IMR-90 (cell line): Measurements from ENCODE around the gene CENPP. TPM values are rescaled to one million over a fixed set of nuclear protein-coding genes. Genes with fewer than 3 reads are reported as not detected.

Source experiments
- ATAC-seq: fragments of 200-7000 bp; cut with Tn5 transposase; 2 replicates; pipeline ENCODE4 v1.9.1; 2020; ENCODE audit warnings: low read depth, mild to moderate bottlenecking, moderate library complexity
- BruUV-seq: library from RNA; stranded (reverse); fragments of 400-500 nt; replicated peaks from 2 replicates; lab custom pipeline; 2021; lab: Mats Ljungman, UMichigan
- CTCF ChIA-PET: fragments of 300-600 bp; formaldehyde crosslinking; extraction: SDS; loops from one replicate; lab custom pipeline; 2021; ENCODE audit warnings: antibody characterized with exemption; lab: Yijun Ruan, JAX
- POLR2A ChIA-PET: fragments of 300-600 bp; sonication (Branson Sonifier 250); formaldehyde crosslinking; loops from one replicate; lab custom pipeline; 2022; ENCODE audit warnings: antibody characterized with exemption; ENCODE audit not compliant: unreplicated experiment; lab: Charles Lee
- DNase-seq: peaks from one replicate; pipeline ENCODE4 v3.0.0; 2013
- H2AFZ ChIP-seq: replicated peaks from 2 replicates; pipeline ENCODE3; 2013; ENCODE audit warnings: low read length, mild to moderate bottlenecking; ENCODE audit not compliant: poor library complexity
- H2AK5ac ChIP-seq: 2 replicates; pipeline ENCODE4 v1.6.1; 2013; ENCODE audit warnings: low read depth, low read length, inconsistent platforms
- H2AK9ac ChIP-seq: replicated peaks from 2 replicates; pipeline ENCODE3; 2013; ENCODE audit warnings: mild to moderate bottlenecking, low read depth, low read length, moderate library complexity; ENCODE audit not compliant: poor library complexity
- H2BK120ac ChIP-seq: 2 replicates; pipeline ENCODE4 v1.6.1; 2013; ENCODE audit warnings: low read depth, low read length, inconsistent platforms
- H2BK15ac ChIP-seq: 3 replicates; pipeline ENCODE4 v1.6.1; 2013; ENCODE audit warnings: low read depth, low read length, inconsistent platforms
- H2BK20ac ChIP-seq: 2 replicates; pipeline ENCODE4 v1.6.1; 2013; ENCODE audit warnings: low read depth, mild to moderate bottlenecking, inconsistent platforms, low read length, moderate library complexity
- H2BK5ac ChIP-seq: 2 replicates; pipeline ENCODE4 v1.6.1; 2013; ENCODE audit warnings: mild to moderate bottlenecking, low read depth, low read length, inconsistent platforms; ENCODE audit not compliant: poor library complexity, severe bottlenecking
- H3K14ac ChIP-seq: replicated peaks from 2 replicates; pipeline ENCODE4 v1.6.1; 2013; ENCODE audit warnings: low read depth, low read length, inconsistent platforms
- H3K18ac ChIP-seq: 2 replicates; pipeline ENCODE4 v1.6.1; 2013; ENCODE audit warnings: low read depth, low read length, control low read depth
- H3K23ac ChIP-seq: 2 replicates; pipeline ENCODE4 v1.6.1; 2013; ENCODE audit warnings: low read depth, low read length, inconsistent platforms
- H3K27ac ChIP-seq: 2 replicates; pipeline ENCODE4 v1.5.1; 2013; ENCODE audit warnings: mild to moderate bottlenecking, control low read depth, low read length; ENCODE audit not compliant: insufficient read depth
- H3K27me3 ChIP-seq: 2 replicates; pipeline ENCODE4 v1.6.1; 2013; ENCODE audit warnings: low read length; ENCODE audit not compliant: control insufficient read depth, insufficient read depth
- H3K36me3 ChIP-seq: 2 replicates; pipeline ENCODE4 v1.6.1; 2013; ENCODE audit warnings: low read length, mixed read lengths; ENCODE audit not compliant: control insufficient read depth, insufficient read depth
- H3K4ac ChIP-seq: 2 replicates; pipeline ENCODE4 v1.6.1; 2013; ENCODE audit warnings: low read depth, low read length, inconsistent platforms
- H3K4me1 ChIP-seq: 2 replicates; pipeline ENCODE4 v1.6.1; 2013; ENCODE audit warnings: low read length, mixed read lengths; ENCODE audit not compliant: control insufficient read depth, insufficient read depth
- H3K4me2 ChIP-seq: 2 replicates; pipeline ENCODE4 v1.6.1; 2013; ENCODE audit warnings: low read depth, mild to moderate bottlenecking, control low read depth, low read length, moderate library complexity
- H3K4me3 ChIP-seq: 2 replicates; pipeline ENCODE4 v1.5.1; 2013; ENCODE audit warnings: low read depth, mild to moderate bottlenecking, control low read depth, low read length, moderate library complexity; ENCODE audit not compliant: insufficient read depth
- H3K56ac ChIP-seq: 2 replicates; pipeline ENCODE4 v1.6.1; 2013; ENCODE audit warnings: low read length, inconsistent platforms; ENCODE audit not compliant: insufficient read depth; ENCODE audit errors: extremely low read depth
- H3K79me1 ChIP-seq, 2 experiments: 2 replicates each; pipeline ENCODE4 v1.6.1; 2013; ENCODE audit warnings: low read length in 2 of 2, inconsistent platforms in 1 of 2, low read depth in 1 of 2
- H3K9ac ChIP-seq: 2 replicates; pipeline ENCODE4 v1.6.1; 2013; ENCODE audit warnings: low read depth, low read length, control low read depth
- H3K9me1 ChIP-seq: 2 replicates; pipeline ENCODE4 v1.6.1; 2013; ENCODE audit warnings: low read length, inconsistent platforms; ENCODE audit not compliant: insufficient read depth
- H3K9me3 ChIP-seq: 2 replicates; pipeline ENCODE4 v1.6.1; 2013; ENCODE audit warnings: low read length; ENCODE audit not compliant: control insufficient read depth, insufficient read depth
- H4K20me1 ChIP-seq: 2 replicates; pipeline ENCODE4 v1.6.1; 2013; ENCODE audit warnings: low read length, inconsistent platforms; ENCODE audit not compliant: insufficient read depth
- H4K5ac ChIP-seq: 2 replicates; pipeline ENCODE4 v1.6.1; 2013; ENCODE audit warnings: mild to moderate bottlenecking, low read depth, low read length, control low read depth
- H4K8ac ChIP-seq, 2 experiments: 2 replicates each; pipeline ENCODE4 v1.6.1; 2013; ENCODE audit warnings: low read depth in 2 of 2, low read length in 2 of 2, control low read depth in 1 of 2, inconsistent platforms in 1 of 2
- H4K91ac ChIP-seq: 2 replicates; pipeline ENCODE4 v1.6.1; 2013; ENCODE audit warnings: low read depth, low read length, inconsistent platforms; ENCODE audit not compliant: insufficient read depth
- CHD1 ChIP-seq: IDR thresholded peaks from 2 replicates; pipeline ENCODE4 v1.6.1; 2012; ENCODE audit warnings: low read depth, low read length, improper control_type of control experiment
- CTCF ChIP-seq: conservative IDR thresholded peaks from 2 replicates; pipeline ENCODE4 v1.5.1; 2012; ENCODE audit warnings: mild to moderate bottlenecking, low read depth, low read length, improper control_type of control experiment
- NFE2L2 ChIP-seq: fragments of 150-350 bp; IDR thresholded peaks from 2 replicates; pipeline ENCODE4 v1.6.1; 2016; ENCODE audit warnings: low read depth, mild to moderate bottlenecking, low read length
- RAD21 ChIP-seq: IDR thresholded peaks from 2 replicates; pipeline ENCODE4 v1.6.1; 2012; ENCODE audit warnings: low read length, improper control_type of control experiment
- USF2 ChIP-seq: fragments of 150-350 bp; IDR thresholded peaks from 2 replicates; pipeline ENCODE4 v1.6.1; 2017; ENCODE audit warnings: mild to moderate bottlenecking, antibody characterized with exemption, low read length, low read depth
- WGBS, 2 experiments: methylation state at CpG; one replicate each; pipeline versions ENCODE4 v1.1.5 to v1.1.7; 2013; ENCODE audit warnings: missing lambda C conversion rate in 2 of 2; ENCODE audit not compliant: insufficient read length in 1 of 2; ENCODE audit errors: extremely low coverage in 2 of 2; 5-methylcytosine and 5-hydroxymethylcytosine counted together
- dilution Hi-C: fragments of 300-500 bp; cut with HindIII; formaldehyde crosslinking; loops from one replicate; pipeline ENCODE4 v1.14.3; 2018; ENCODE audit warnings: low sequenced_read_pairs; ENCODE audit not compliant: unreplicated experiment
- in situ Hi-C: fragments of 300-500 bp; cut with MboI; formaldehyde crosslinking; loops from 3 replicates; pipeline ENCODE4 v1.14.3; 2019; ENCODE audit warnings: low sequenced_read_pairs, inconsistent platforms, mixed read lengths
- intact Hi-C: fragments of 100-400 bp; cut with micrococcal nuclease; formaldehyde crosslinking; loops from 2 replicates; pipeline ENCODE4 v1.10.0; 2022
- polyA plus RNA-seq, 3 experiments: library from polyadenylated mRNA; depleted of rRNA; stranded (reverse); fragments of >200 nt; gene quantifications; 2 replicates each; pipeline ENCODE4 v1.2.3, GENCODE V29; 2012; ENCODE audit warnings: low replicate concordance in 1 of 3
- total RNA-seq: library from RNA; depleted of rRNA; stranded (reverse); fragments of >200 nt; gene quantifications from 2 replicates; pipeline ENCODE4 v1.2.3, GENCODE V29; 2012

CENPP gene
- total and polyA plus RNA-seq, 2 of the 4 experiments (the other 2 are of a cell fraction) = 1.4 to 2.0 TPM

GRCh38 chr9:92512622-92513021, 186.9 kb downstream of the CENPP start:
- Histone ChIP-seq H3K23ac (0 out of 2 replicates have a peak overlapping the region, but pooled peaks have one; percentile 6), H2BK5ac (no peak overlapping the region), H3K4me3 (no peak overlapping the region), H2AFZ (no peak overlapping the region), H3K27ac (no peak overlapping the region), H3K14ac (no peak overlapping the region), H3K9me3 (no peaks in the 10 kb centered on the region), H3K79me1 (peaks cover 0 to 5% of the 10 kb centered on the region in 2 experiments; a peak in 1 of 4 replicates), H3K4me2 (peak overlapping the region; percentile 74), H3K56ac (no peak overlapping the region), H4K8ac (no peak overlapping the region), H2AK9ac (no peak overlapping the region), H2AK5ac (no peak overlapping the region), H4K91ac (peak overlapping the region; percentile 38; the same call in 1 of the 2 replicates), H3K9ac (no peak overlapping the region), H4K20me1 (no peaks in the 10 kb centered on the region), H3K36me3 (no peaks in the 10 kb centered on the region), H2BK15ac (no peak overlapping the region), H4K5ac (no peak overlapping the region; the same call in 1 of the 2 replicates), H2BK20ac (peak overlapping the region; percentile 36; the same call in 1 of the 2 replicates), H3K18ac (no peak overlapping the region), H3K4ac (no peak overlapping the region), H2BK120ac (no peak overlapping the region), H3K4me1 (peaks cover 16% of the 10 kb centered on the region), H3K9me1 (peaks cover 10% of the 10 kb centered on the region), H3K27me3 (no peaks in the 10 kb centered on the region)
- no CpG with 5 or more reads among the region's 3 CpGs for WGBS, 2 experiments
- BruUV-seq = no TSS peak
- peak; percentile 52 for DNase-seq
- in situ Hi-C loops (no loop called here), dilution Hi-C loops (no loop called here), intact Hi-C loops (loop anchor here (10.0 kb wide), 1 partner anchor 1522 kb away; no protein-coding TSS in a partner anchor)
- ATAC-seq = peak; percentile 84
- ChIA-PET POLR2A (interaction anchor here (0.5 kb wide), 1 partner anchor 12 kb away, joined by 4 read pairs; no protein-coding TSS in a partner anchor), CTCF (interaction anchor here (0.6 kb wide), 1 partner anchor 13 kb away, joined by 5 read pairs; no protein-coding TSS in a partner anchor)
- TF ChIP-seq USF2 (peak; percentile 45; the same call in 1 of the 2 replicates), RAD21 (no peak), CTCF (no peak), CHD1 (no peak), NFE2L2 (no peak)
